Left lung (tissue), 10 donors: Measurements from ENCODE around the gene LIX1. TPM values are rescaled to one million over a fixed set of nuclear protein-coding genes. Genes with fewer than 3 reads are reported as not detected.

ENCODE experiments used
- ATAC-seq: fragments of 200-7000 bp; cut with Tn5 transposase; one replicate; pipeline ENCODE4 v1.9.1; 2020; ENCODE audit warnings: moderate library complexity
- DNase-seq, 4 donors: peaks; one replicate each; pipeline ENCODE4 v3.0.0-alpha.2; 2013 to 2020
- H3K27ac ChIP-seq, 2 donors: fragments of 200-600 bp; sonication (generic) in 1 of 2; one replicate each; pipeline versions ENCODE4 v1.5.0 to v1.8.0; 2020 to 2021
- H3K27me3 ChIP-seq, 2 donors: fragments of 200-600 bp; sonication (generic) in 1 of 2; one replicate each; pipeline versions ENCODE4 v1.5.0 to v1.8.0; 2020 to 2021
- H3K36me3 ChIP-seq, 2 donors: fragments of 200-600 bp; sonication (generic) in 1 of 2; one replicate each; pipeline versions ENCODE4 v1.5.0 to v1.8.0; 2020 to 2021
- H3K4me1 ChIP-seq, 2 donors: fragments of 200-600 bp; one replicate each; pipeline ENCODE4 v1.8.0; 2021
- H3K4me3 ChIP-seq, 2 donors: fragments of 200-600 bp; sonication (generic) in 1 of 2; one replicate each; pipeline versions ENCODE4 v1.5.0 to v1.8.0; 2020 to 2021; ENCODE audit warnings: mild to moderate bottlenecking in 1 of 2
- H3K9me3 ChIP-seq, 2 donors: fragments of 200-600 bp; sonication (generic) in 1 of 2; one replicate each; pipeline versions ENCODE4 v1.5.0 to v1.8.0; 2020 to 2021
- CTCF ChIP-seq, 2 donors: fragments of 200-600 bp; sonication (generic) in 1 of 2; IDR thresholded peaks; one replicate each; pipeline versions ENCODE4 v1.5.0 to v1.8.0; 2021; ENCODE audit warnings: antibody characterized with exemption in 2 of 2
- intact Hi-C, 2 donors: fragments of 100-400 bp; cut with DNase I; formaldehyde crosslinking; loops; one replicate each; pipeline versions ENCODE4 v1.11.2 to v1.14.2; 2022
- polyA plus RNA-seq, 6 donors: library from polyadenylated mRNA; unstranded; fragments of 120-200 nt; gene quantifications; one replicate each; pipeline ENCODE4 v1.2.1, GENCODE V29; 2013; ENCODE audit not compliant: insufficient read length in 6 of 6
- total RNA-seq, 2 donors: library from RNA; stranded (reverse); fragmentation: NEBNext Ultra II Directional; extraction: Animal tissue kit (Norgen Biotek cat#: 25700); gene quantifications; one replicate each; pipeline ENCODE4 v1.2.1, GENCODE V29; 2021
- donor health status: DM: no; HTN: yes; CAD: no.
- donor health status: DM: no; HTN: no; CAD: no.

Gene LIX1
- total and polyA plus RNA-seq, 8 donors = 0.64 to 2.7 (median 1.1) TPM; not detected in 2

GRCh38 chr5:97073420-97073819 is 69.0 kb downstream of the LIX1 start:
- ATAC-seq (no peak), DNase-seq (no peak)
- no peaks in the 10 kb centered on the region for H3K36me3 ChIP-seq
- H3K27me3 ChIP-seq = no peaks in the 10 kb centered on the region
- peaks cover 0 to 4% of the 10 kb centered on the region in 2 donors for H3K4me1 ChIP-seq
- no peak overlapping the region for H3K4me3 ChIP-seq
- no peak overlapping the region for H3K27ac ChIP-seq
- intact Hi-C loops = no loop called here
- TF ChIP-seq CTCF (IDR thresholded peaks at IDR 0.05) = no peak
- no peaks in the 10 kb centered on the region for H3K9me3 ChIP-seq

DNA sequence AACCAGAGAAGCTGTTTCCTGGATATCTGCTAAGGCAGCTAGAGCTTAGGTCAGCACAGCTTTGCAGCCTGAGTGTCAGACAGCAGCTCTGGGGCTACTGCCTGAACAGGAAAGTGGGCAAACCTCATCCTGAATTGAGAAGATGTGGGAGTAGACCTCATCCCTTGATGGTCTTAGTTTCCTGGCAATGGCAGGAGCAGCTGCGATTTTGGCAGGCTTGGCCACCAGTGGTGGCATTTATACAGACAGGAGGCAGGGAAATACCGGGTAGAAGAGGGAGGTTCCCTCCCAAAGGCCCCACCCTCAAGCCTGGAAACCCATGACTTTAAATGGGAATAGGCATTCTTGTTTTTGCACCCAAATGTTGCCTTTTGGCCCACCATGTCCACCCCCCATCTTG is 69.7 kb downstream of the LIX1 start:
- H3K27ac ChIP-seq = no peak overlapping the region
- intact Hi-C loops = no loop called here

GRCh38 chr5:97071993-97072392 is 70.4 kb downstream of the LIX1 start:
- ATAC-seq = no peak

More for the DNA sequence above, 69.7 kb downstream of the LIX1 start:
- ATAC-seq = no peak
- Histone ChIP-seq H3K9me3 (no peaks in the 10 kb centered on the region), H3K4me3 (no peak overlapping the region), H3K27me3 (no peaks in the 10 kb centered on the region), H3K36me3 (no peaks in the 10 kb centered on the region), H3K4me1 (peaks cover 0 to 4% of the 10 kb centered on the region in 2 donors)
- no peak for TF ChIP-seq CTCF (IDR thresholded peaks at IDR 0.05)
- DNase-seq = no peak

GRCh38 chr5:97071101-97071500 is 71.3 kb downstream of the LIX1 start:
- no peaks in the 10 kb centered on the region for H3K36me3 ChIP-seq
- H3K4me3 ChIP-seq = no peak overlapping the region
- peaks cover 0 to 4% of the 10 kb centered on the region in 2 donors for H3K4me1 ChIP-seq
- ATAC-seq (peak; percentile 25), DNase-seq (peak in 1 of 4 donors; percentile 31)
- intact Hi-C loops = no loop called here
- no peaks in the 10 kb centered on the region for H3K27me3 ChIP-seq
- no peaks in the 10 kb centered on the region for H3K9me3 ChIP-seq
- no peak overlapping the region for H3K27ac ChIP-seq
- TF ChIP-seq CTCF (IDR thresholded peaks at IDR 0.05) = no peak

More at GRCh38 chr5:97071993-97072392, 70.4 kb downstream of the LIX1 start:
- Histone ChIP-seq H3K4me3 (no peak overlapping the region), H3K4me1 (peaks cover 0 to 4% of the 10 kb centered on the region in 2 donors), H3K27me3 (no peaks in the 10 kb centered on the region), H3K27ac (no peak overlapping the region), H3K9me3 (no peaks in the 10 kb centered on the region), H3K36me3 (no peaks in the 10 kb centered on the region)
- no peak for TF ChIP-seq CTCF (IDR thresholded peaks at IDR 0.05)
- intact Hi-C loops = no loop called here
- DNase-seq = no peak

DNA sequence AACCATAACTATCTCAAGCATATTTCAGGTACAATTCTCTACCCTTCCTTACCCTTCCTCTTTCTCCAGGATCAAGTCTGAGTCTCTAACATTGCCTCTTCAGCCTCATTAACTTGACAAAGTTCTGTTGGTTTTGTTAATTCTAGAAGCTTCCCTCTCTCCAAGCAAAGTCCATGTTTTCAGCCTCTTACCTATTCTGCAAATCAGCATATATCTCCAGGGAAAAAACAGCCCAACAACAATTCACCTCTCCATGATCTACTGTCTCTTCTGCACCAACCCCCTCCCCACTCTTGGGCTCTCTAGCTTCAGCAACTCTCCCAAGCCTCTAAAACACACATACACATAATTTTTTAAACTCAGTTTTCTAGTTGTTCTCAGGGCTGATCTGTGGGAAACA is 72.2 kb downstream of the LIX1 start:
- Histone ChIP-seq H3K27ac (no peak overlapping the region), H3K4me1 (peaks cover 0 to 4% of the 10 kb centered on the region in 2 donors), H3K4me3 (no peak overlapping the region), H3K9me3 (no peaks in the 10 kb centered on the region), H3K27me3 (no peaks in the 10 kb centered on the region), H3K36me3 (no peaks in the 10 kb centered on the region)
- ATAC-seq = no peak
- intact Hi-C loops = no loop called here
- no peak for DNase-seq
- no peak for TF ChIP-seq CTCF (IDR thresholded peaks at IDR 0.05)
